Panc1 (cell line): Measurements from ENCODE around the gene L2HGDH. TPM values are rescaled to one million over a fixed set of nuclear protein-coding genes. Genes with fewer than 3 reads are reported as not detected.
A peak's percentile ranks its signal among the peaks of the same experiment; 100 is the strongest.

ENCODE experiments used
- ATAC-seq: fragments of 200-7000 bp; cut with Tn5 transposase; 2 replicates; pipeline ENCODE4 v1.9.1; 2020; ENCODE audit warnings: mild to moderate bottlenecking, moderate library complexity
- Bru-seq: library from RNA; stranded (reverse); fragments of 400-500 nt; gene quantifications from one replicate; lab custom pipeline; 2021; lab: Mats Ljungman, UMichigan
- BruChase-seq, 2 experiments: library from RNA; stranded (reverse); fragments of 400-500 nt; gene quantifications; one replicate each; lab custom pipeline; 2021; lab: Mats Ljungman, UMichigan
- BruUV-seq: library from RNA; stranded (reverse); fragments of 400-500 nt; replicated peaks from 2 replicates; lab custom pipeline; 2021; lab: Mats Ljungman, UMichigan
- CTCF ChIA-PET: fragments of 300-600 bp; sonication (Branson Sonifier 250); formaldehyde crosslinking; loops from one replicate; lab custom pipeline; 2022; ENCODE audit warnings: antibody characterized with exemption; lab: Charles Lee
- POLR2A ChIA-PET: fragments of 300-600 bp; sonication (Branson Sonifier 250); formaldehyde crosslinking; loops from one replicate; lab custom pipeline; 2022; ENCODE audit warnings: antibody characterized with exemption; lab: Charles Lee
- DNase-seq: peaks from one replicate; pipeline ENCODE4 v3.0.0-alpha.2; 2010; ENCODE audit warnings: low read depth, low spot score
- H3K27ac ChIP-seq: 2 replicates; pipeline ENCODE4 v1.5.1; 2011; ENCODE audit warnings: mild to moderate bottlenecking, low read length, inconsistent platforms
- H3K27me3 ChIP-seq: fragments of 200-500 bp; sonication (Bioruptor generic); 2 replicates; pipeline ENCODE4 v1.6.0; 2014; ENCODE audit warnings: low read length, inconsistent platforms; ENCODE audit not compliant: control insufficient read depth, insufficient read depth
- H3K36me3 ChIP-seq: fragments of 200-500 bp; sonication (Bioruptor generic); 2 replicates; pipeline ENCODE4 v1.5.1; 2014; ENCODE audit warnings: inconsistent platforms, mild to moderate bottlenecking, low read length, moderate library complexity; ENCODE audit not compliant: control insufficient read depth, insufficient read depth
- H3K4me1 ChIP-seq: 2 replicates; pipeline ENCODE4 v1.5.1; 2011; ENCODE audit warnings: inconsistent platforms, mild to moderate bottlenecking, low read length, moderate library complexity; ENCODE audit not compliant: control insufficient read depth, insufficient read depth
- H3K4me3 ChIP-seq, 2 experiments: 2 replicates each; pipeline ENCODE4 v1.5.1; 2011 to 2012; ENCODE audit warnings: low read depth in 2 of 2, low read length in 2 of 2, mild to moderate bottlenecking in 2 of 2, inconsistent platforms in 1 of 2, moderate library complexity in 1 of 2
- H3K9me3 ChIP-seq: fragments of 200-500 bp; sonication (Bioruptor generic); 2 replicates; pipeline ENCODE4 v1.5.1; 2014; ENCODE audit warnings: low read depth, mild to moderate bottlenecking, inconsistent platforms, low read length, moderate library complexity; ENCODE audit not compliant: control insufficient read depth, insufficient read depth
- CTCF ChIP-seq: fragments of 450-650 bp; IDR thresholded peaks from 2 replicates; pipeline ENCODE4 v1.5.1; 2017; ENCODE audit warnings: mild to moderate bottlenecking
- POLR2AphosphoS5 ChIP-seq: IDR thresholded peaks from 2 replicates; pipeline ENCODE4 v1.6.1; 2012; ENCODE audit warnings: mild to moderate bottlenecking, low read depth, low read length, moderate library complexity
- REST ChIP-seq, 2 experiments: IDR thresholded peaks; 2 replicates each; pipeline ENCODE4 v1.6.1; 2011 to 2012; ENCODE audit warnings: low read depth in 2 of 2, control low read depth in 1 of 2, low read length in 1 of 2, mild to moderate bottlenecking in 1 of 2, moderate library complexity in 1 of 2; ENCODE audit not compliant: insufficient read depth in 1 of 2
- SIN3A ChIP-seq: IDR thresholded peaks from 2 replicates; pipeline ENCODE4 v1.6.1; 2012; ENCODE audit warnings: low read depth, mild to moderate bottlenecking, low read length, moderate library complexity, borderline replicate concordance; ENCODE audit not compliant: insufficient read depth
- TCF7L2 ChIP-seq: IDR thresholded peaks from 2 replicates; pipeline ENCODE4 v1.6.1; 2011; ENCODE audit warnings: mild to moderate bottlenecking, low read depth, low read length, inconsistent platforms
- in situ Hi-C: cut with HindIII; loops from 2 replicates; pipeline ENCODE4 v1.10.0; 2016; ENCODE audit warnings: low sequenced_read_pairs, low pct_unique_long_range_greater_than_20kb
- intact Hi-C: fragments of 100-400 bp; cut with micrococcal nuclease; formaldehyde crosslinking; loops from one replicate; pipeline ENCODE4 v1.10.0; 2022; ENCODE audit not compliant: unreplicated experiment
- long read RNA-seq: library from polyadenylated mRNA; unstranded; transcript quantifications from one replicate; pipeline ENCODE4 v2.0.0, GENCODE V29; 2021; ENCODE audit not compliant: unreplicated experiment
- polyA plus RNA-seq: library from polyadenylated mRNA; unstranded; fragments of >200 nt; gene quantifications from one replicate; pipeline ENCODE4 v1.2.1, GENCODE V29; 2012; ENCODE audit warnings: missing spikeins; ENCODE audit not compliant: insufficient read length
- total RNA-seq: library from RNA; stranded (reverse); gene quantifications from one replicate; pipeline ENCODE4 v1.2.1, GENCODE V29; 2021; ENCODE audit not compliant: unreplicated experiment

Gene L2HGDH
- total RNA-seq (15.0 TPM), Bru-seq, nascent RNA (percentile 63 among the genes with signal in this experiment), BruChase-seq, experiment 1, labeled RNA remaining after a 2-hour chase (percentile 64 among the genes with signal in this experiment), BruChase-seq, experiment 2, labeled RNA remaining after a 6-hour chase (percentile 69 among the genes with signal in this experiment)
- 7.6 TPM for polyA plus RNA-seq
- long read RNA-seq, full-length matches to known transcripts: 12 of 20 reads
- long read RNA-seq, partial matches to known transcripts: 5 of 20 reads
- long read RNA-seq, other reads (novel, unspliced or antisense): 3 of 20 reads

GRCh38 chr14:50311972-50312733 lies at the start of gene L2HGDH, which contains the start of gene DMAC2L:
Gene L2HGDH, minus strand, starts transcription at chr14:50312229. Its CDS starts 79 bp downstream, at chr14:50312150.
Gene DMAC2L, plus strand, starts transcription at chr14:50312324. Its CDS starts 9,164 bp downstream, at chr14:50321488.
- Histone ChIP-seq H3K4me1 (peaks cover 3% of the 10 kb centered on the region; the same call in 1 of the 2 replicates), H3K36me3 (peaks cover 3% of the 10 kb centered on the region; the same call in 1 of the 2 replicates), H3K9me3 (no peaks in the 10 kb centered on the region), H3K27me3 (no peaks in the 10 kb centered on the region), H3K27ac (peak within 1 kb of the TSS; percentile 91), H3K4me3 (peak within 1 kb of the TSS; percentile 81 to 88)
- DNase-seq (peak; percentile 42), ATAC-seq (peak; percentile 97)
- no TSS peak for BruUV-seq
- CTCF ChIA-PET: interaction anchor here (0.5 kb wide), 1 partner anchor 53 kb away, joined by 4 read pairs; no protein-coding TSS in a partner anchor
- intact Hi-C loops (no loop called here), in situ Hi-C loops (no loop called here)
- POLR2A ChIA-PET: interaction anchor here (0.6 to 0.8 kb wide), 3 partner anchors 13 to 197 kb away, joined by 3 to 5 read pairs (median 4); no protein-coding TSS in a partner anchor
- TF ChIP-seq POLR2AphosphoS5 (peak; percentile 86), SIN3A (peak; percentile 51; the same call in 1 of the 2 replicates), TCF7L2 (peak; percentile 56), REST (IDR thresholded peaks at IDR 0.05; ENCODE audit: insufficient read depth in 1 of 2, low read depth in 2 of 2, low read length in 1 of 2) (no peak), CTCF (peak; percentile 69)

GRCh38 chr14:50360851-50361250 lies 48.8 kb upstream of the L2HGDH start:
- ChIA-PET POLR2A (interaction anchor here (0.7 kb wide), 1 partner anchor 28 kb away, joined by 8 read pairs; no protein-coding TSS in a partner anchor), CTCF (no interaction called here)
- no peak for DNase-seq
- in situ Hi-C loops (no loop called here), intact Hi-C loops (no loop called here)
- no TSS peak for BruUV-seq
- no peak overlapping the region for H3K4me3 ChIP-seq
- no peak for ATAC-seq
- no peaks in the 10 kb centered on the region for H3K27me3 ChIP-seq
- TF ChIP-seq REST (IDR thresholded peaks at IDR 0.05; ENCODE audit: insufficient read depth in 1 of 2, low read depth in 2 of 2, low read length in 1 of 2): no peak
- TF ChIP-seq CTCF: no peak
- TF ChIP-seq TCF7L2: no peak
- TF ChIP-seq SIN3A: no peak
- no peaks in the 10 kb centered on the region for H3K36me3 ChIP-seq
- H3K27ac ChIP-seq: no peak overlapping the region
- H3K4me1 ChIP-seq: no peaks in the 10 kb centered on the region
- H3K9me3 ChIP-seq: no peaks in the 10 kb centered on the region
